Adrenal gland (tissue), 5 donors: ENCODE measurements around the gene PRKN.

Experiments
- CTCF ChIP-seq, 6 experiments: fragments of 450-650 bp in 4 of 6; fragments of 200-600 bp in 2 of 6; sonication (generic) in 1 of 6; IDR thresholded peaks; 1 replicate in 5 of 6; 2 replicates in 1 of 6; pipeline versions ENCODE4 v1.5.1 to v1.8.0; 2016 to 2021; ENCODE audit warnings: antibody characterized with exemption in 6 of 6, mild to moderate bottlenecking in 2 of 6, moderate library complexity in 1 of 6
- POLR2A ChIP-seq, 2 donors: fragments of 450-650 bp; IDR thresholded peaks; one replicate each; pipeline ENCODE4 v1.6.1; 2017; ENCODE audit warnings: antibody characterized with exemption in 2 of 2, mild to moderate bottlenecking in 2 of 2, moderate library complexity in 1 of 2
- donor health status: DM: no; HTN: no; CAD: no.

GRCh38 chr6:162532283-162533008, 195.1 kb downstream of the PRKN start:
- no peak for TF ChIP-seq POLR2A (IDR thresholded peaks at IDR 0.05)
- no peak for TF ChIP-seq CTCF (IDR thresholded peaks at IDR 0.05)
